Endothelial cell of umbilical vein (primary cell): ENCODE results near the gene TMEM167A. TPM values are rescaled to one million over a fixed set of nuclear protein-coding genes. Genes with fewer than 3 reads are reported as not detected.

Experiments used
- BruUV-seq: library from RNA; stranded (reverse); fragments of 400-500 nt; replicated peaks from 2 replicates; lab custom pipeline; 2021; lab: Mats Ljungman, UMichigan
- CTCF ChIA-PET: fragments of 300-600, 350-600 bp; sonication (Branson Sonifier 250); formaldehyde crosslinking; loops from one replicate; lab custom pipeline; 2021; ENCODE audit warnings: antibody characterized with exemption, inconsistent platforms; lab: Charles Lee
- POLR2A ChIA-PET: fragments of 300-600, 350-600 bp; sonication (Branson Sonifier 250); formaldehyde crosslinking; loops from one replicate; lab custom pipeline; 2021; ENCODE audit warnings: antibody characterized with exemption, inconsistent platforms; lab: Charles Lee
- DNase-seq: peaks from one replicate; pipeline ENCODE4 v3.0.0-alpha.2; 2011; ENCODE audit warnings: low read depth, low spot score
- FAIRE-seq: peaks from 2 replicates; lab custom pipeline; 2011; peaks lifted over from hg19 to GRCh38; lab: Jason Lieb, UNC
- H2AFZ ChIP-seq: 2 replicates; pipeline ENCODE4 v1.6.0; 2012; ENCODE audit warnings: low read depth, low read length, control low read depth, inconsistent platforms
- H3K27ac ChIP-seq: 2 replicates; pipeline ENCODE4 v1.5.1; 2011; ENCODE audit warnings: low read depth, mild to moderate bottlenecking, control low read depth, low read length, moderate library complexity; ENCODE audit not compliant: insufficient read depth
- H3K27me3 ChIP-seq, 2 experiments: 2 replicates each; pipeline versions ENCODE4 v1.6.0 to v1.6.1; 2011; ENCODE audit warnings: low read length in 2 of 2, mixed read lengths in 1 of 2; ENCODE audit not compliant: control insufficient read depth in 2 of 2, insufficient read depth in 2 of 2
- H3K36me3 ChIP-seq, 2 experiments: 2 replicates in 1 of 2; 3 replicates in 1 of 2; pipeline ENCODE4 v1.5.1; 2011; ENCODE audit warnings: low read length in 2 of 2, mild to moderate bottlenecking in 1 of 2, moderate library complexity in 1 of 2; ENCODE audit not compliant: control insufficient read depth in 2 of 2, insufficient read depth in 2 of 2; ENCODE audit errors: extremely low read depth in 1 of 2
- H3K4me1 ChIP-seq: 3 replicates; pipeline ENCODE4 v1.5.1; 2011; ENCODE audit warnings: mild to moderate bottlenecking, low read length; ENCODE audit not compliant: control insufficient read depth, insufficient read depth; ENCODE audit errors: extremely low read depth
- H3K4me2 ChIP-seq: 2 replicates; pipeline ENCODE4 v1.6.1; 2011; ENCODE audit warnings: low read length, control low read depth, mixed read lengths; ENCODE audit not compliant: insufficient read depth
- H3K4me3 ChIP-seq, 3 experiments: fragments of 200-600 bp in 1 of 3; sonication (generic), shearing (Covaris generic) in 1 of 3; replicated peaks in 1 of 3; 2 replicates each; pipeline ENCODE4 v1.5.1; 2011 to 2016; ENCODE audit warnings: control low read depth in 3 of 3, low read length in 3 of 3, mild to moderate bottlenecking in 2 of 3, inconsistent platforms in 1 of 3, low read depth in 1 of 3, moderate library complexity in 1 of 3; ENCODE audit not compliant: insufficient read depth in 1 of 3
- H3K79me2 ChIP-seq: 2 replicates; pipeline ENCODE4 v1.6.0; 2012; ENCODE audit warnings: low read length, inconsistent platforms; ENCODE audit not compliant: control insufficient read depth, insufficient read depth
- H3K9ac ChIP-seq: replicated peaks from 2 replicates; pipeline ENCODE3; 2011; ENCODE audit warnings: low read length, control low read depth; ENCODE audit not compliant: insufficient read depth; ENCODE audit errors: extremely low read depth
- H3K9me1 ChIP-seq: replicated peaks from 3 replicates; pipeline ENCODE4 v1.6.0; 2011; ENCODE audit warnings: mild to moderate bottlenecking, low read length; ENCODE audit not compliant: control insufficient read depth, insufficient read depth; ENCODE audit errors: extremely low read depth
- H3K9me3 ChIP-seq: replicated peaks from 2 replicates; pipeline ENCODE4 v1.5.1; 2012; ENCODE audit warnings: low read length, inconsistent platforms; ENCODE audit not compliant: control insufficient read depth, insufficient read depth
- H4K20me1 ChIP-seq: replicated peaks from 2 replicates; pipeline ENCODE3; 2011; ENCODE audit warnings: mild to moderate bottlenecking, low read length; ENCODE audit not compliant: control insufficient read depth, insufficient read depth; ENCODE audit errors: extremely low read depth
- CTCF ChIP-seq, 2 donors: IDR thresholded peaks; 1 replicate in 1 of 2; 2 replicates in 1 of 2; pipeline ENCODE4 v1.5.1; 2011; ENCODE audit warnings: low read length in 2 of 2, mild to moderate bottlenecking in 2 of 2, moderate library complexity in 2 of 2, control low read depth in 1 of 2, inconsistent platforms in 1 of 2, low read depth in 1 of 2; ENCODE audit not compliant: insufficient read depth in 1 of 2; ENCODE audit errors: extremely low read depth in 1 of 2
- EZH2 ChIP-seq: IDR thresholded peaks from 2 replicates; pipeline ENCODE4 v1.6.1; 2012; ENCODE audit warnings: borderline replicate concordance, low read depth, mild to moderate bottlenecking, moderate library complexity, low read length, inconsistent platforms; ENCODE audit not compliant: severe bottlenecking
- FOS ChIP-seq: IDR thresholded peaks from 2 replicates; pipeline ENCODE4 v1.6.1; 2011; ENCODE audit warnings: mild to moderate bottlenecking, low read length, moderate library complexity, borderline replicate concordance; ENCODE audit not compliant: insufficient read depth
- GATA2 ChIP-seq: IDR thresholded peaks from 2 replicates; pipeline ENCODE4 v1.7.0; 2011; ENCODE audit warnings: low read depth, mild to moderate bottlenecking, moderate library complexity, mixed read lengths, low read length; ENCODE audit not compliant: insufficient read length, insufficient read depth
- JUN ChIP-seq: IDR thresholded peaks from 2 replicates; pipeline ENCODE4 v1.6.1; 2011; ENCODE audit warnings: borderline replicate concordance, low read depth; ENCODE audit not compliant: insufficient read length, insufficient read depth
- MAX ChIP-seq: IDR thresholded peaks from 2 replicates; pipeline ENCODE4 v1.6.1; 2011; ENCODE audit not compliant: insufficient read depth, insufficient read length
- MYC ChIP-seq: IDR thresholded peaks from one replicate; pipeline ENCODE4 v1.6.1; 2011; ENCODE audit warnings: mild to moderate bottlenecking, low read depth, low read length
- POLR2A ChIP-seq: IDR thresholded peaks from 2 replicates; pipeline ENCODE4 v1.6.1; 2012; ENCODE audit warnings: low read depth, mild to moderate bottlenecking, control low read depth, low read length
- POLR2AphosphoS5 ChIP-seq: IDR thresholded peaks from 2 replicates; pipeline ENCODE4 v1.6.1; 2012; ENCODE audit warnings: low read depth, mild to moderate bottlenecking, control low read depth, low read length, moderate library complexity; ENCODE audit not compliant: insufficient read depth
- dilution Hi-C: fragments of 300-500 bp; cut with MboI; formaldehyde crosslinking; loops from one replicate; pipeline ENCODE4 v1.15.0; 2019; ENCODE audit warnings: low sequenced_read_pairs; ENCODE audit not compliant: extremely low pct_ligation_motif_present
- intact Hi-C: fragments of 100-400 bp; cut with micrococcal nuclease; formaldehyde crosslinking; loops from one replicate; pipeline ENCODE4 v1.10.0; 2022
- polyA plus RNA-seq, 4 experiments: library from polyadenylated mRNA; depleted of rRNA in 3 of 4; stranded (reverse) in 3 of 4; unstranded in 1 of 4; fragments of >200 nt; gene quantifications; 2 replicates each; pipeline versions ENCODE4 v1.2.1 to v1.2.3, GENCODE V29; 2011 to 2012; ENCODE audit warnings: missing spikeins in 1 of 4
- total RNA-seq: library from RNA; stranded (reverse); gene quantifications from 2 replicates; pipeline ENCODE4 v1.2.3, GENCODE V29; 2021

Gene TMEM167A
- total and polyA plus RNA-seq, 2 donors (not counting 3 experiments of a cell fraction or from before 2014, with no cell fraction given): 20.2 to 64.4 TPM

- ChIA-PET POLR2A (no interaction called here), CTCF (no interaction called here)
- H3K27me3 ChIP-seq: no peaks in the 10 kb centered on the region
- no peak overlapping the region for H3K4me2 ChIP-seq
- H3K4me1 ChIP-seq: no peaks in the 10 kb centered on the region
- no peak for TF ChIP-seq MYC
- TF ChIP-seq POLR2AphosphoS5: no peak
- no peak for TF ChIP-seq POLR2A
- TF ChIP-seq FOS: no peak
- TF ChIP-seq EZH2: no peak
- no peak for TF ChIP-seq MAX
- no peak for TF ChIP-seq JUN
- no peak for TF ChIP-seq CTCF (IDR thresholded peaks at IDR 0.05; ENCODE audit: extremely low read depth in 1 of 2, insufficient read depth in 1 of 2, low read depth in 1 of 2, low read length in 2 of 2)
- TF ChIP-seq GATA2: no peak
- no peak overlapping the region for H2AFZ ChIP-seq
- H3K36me3 ChIP-seq: no peaks in the 10 kb centered on the region
- no peaks in the 10 kb centered on the region for H3K9me1 ChIP-seq
- H3K27ac ChIP-seq: no peak overlapping the region
- no peak for FAIRE-seq
- no peak for DNase-seq
- no TSS peak for BruUV-seq
- no peaks in the 10 kb centered on the region for H3K9me3 ChIP-seq
- intact Hi-C loops: no loop called here
- no peak overlapping the region for H3K4me3 ChIP-seq
- dilution Hi-C loops: no loop called here
- no peak overlapping the region for H3K9ac ChIP-seq
- no peaks in the 10 kb centered on the region for H3K79me2 ChIP-seq
- H4K20me1 ChIP-seq: no peaks in the 10 kb centered on the region
Observed at GRCh38 chr5:83125560-83125959, 48.4 kb upstream of the TMEM167A start.
